GM13977 (cell line): ENCODE measurements around the gene RIN2.

Experiments used
- DNase-seq: peaks from one replicate; pipeline ENCODE4 v3.0.0; 2012; ENCODE audit warnings: low spot score
- CTCF ChIP-seq: IDR thresholded peaks from 2 replicates; pipeline ENCODE4 v1.5.1; 2012; ENCODE audit warnings: mild to moderate bottlenecking, control low read depth; ENCODE audit not compliant: insufficient read depth; ENCODE audit errors: extremely low read depth, missing control alignments
- in situ Hi-C: fragments of 300-500 bp; cut with MboI; formaldehyde crosslinking; loops from one replicate; pipeline ENCODE4 v1.12.0; 2022; ENCODE audit warnings: low sequenced_read_pairs, low pct_unique_long_range_greater_than_20kb, mixed read lengths, inconsistent platforms; ENCODE audit not compliant: unreplicated experiment

Gene RIN2

GRCh38 chr20:19765266-19765665 is 7.2 kb downstream of the RIN2 start:
- no peak for TF ChIP-seq CTCF
- no peak for DNase-seq
- in situ Hi-C loops: no loop called here

- DNase-seq: no peak
- TF ChIP-seq CTCF: no peak
- in situ Hi-C loops: no loop called here
These were observed 7.9 kb downstream of the RIN2 start for GRCh38 chr20:19765913-19766312.

GRCh38 chr20:19767070-19767469 is 9.0 kb downstream of the RIN2 start:
- DNase-seq: no peak
- TF ChIP-seq CTCF: no peak
- in situ Hi-C loops: no loop called here

GRCh38 chr20:19768325-19768842 is 10.3 kb downstream of the RIN2 start:
- DNase-seq: no peak
- in situ Hi-C loops: no loop called here
- no peak for TF ChIP-seq CTCF

GRCh38 chr20:19769507-19769906 is 11.4 kb downstream of the RIN2 start:
- in situ Hi-C loops: no loop called here
- no peak for DNase-seq
- TF ChIP-seq CTCF: no peak

GRCh38 chr20:19770375-19770774 is 12.3 kb downstream of the RIN2 start:
- no peak for TF ChIP-seq CTCF
- DNase-seq: no peak
- in situ Hi-C loops: no loop called here

GRCh38 chr20:19771031-19771430 is 13.0 kb downstream of the RIN2 start:
- no peak for TF ChIP-seq CTCF
- in situ Hi-C loops: no loop called here
- DNase-seq: no peak
